Panc1 (cell line): ENCODE results near the gene TCF7. TPM values are rescaled to one million over a fixed set of nuclear protein-coding genes. Genes with fewer than 3 reads are reported as not detected.

Experiments used
- ATAC-seq: fragments of 200-7000 bp; cut with Tn5 transposase; 2 replicates; pipeline ENCODE4 v1.9.1; 2020; ENCODE audit warnings: mild to moderate bottlenecking, moderate library complexity
- BruUV-seq: library from RNA; stranded (reverse); fragments of 400-500 nt; replicated peaks from 2 replicates; lab custom pipeline; 2021; lab: Mats Ljungman, UMichigan
- CTCF ChIA-PET: fragments of 300-600 bp; sonication (Branson Sonifier 250); formaldehyde crosslinking; loops from one replicate; lab custom pipeline; 2022; ENCODE audit warnings: antibody characterized with exemption; lab: Charles Lee
- POLR2A ChIA-PET: fragments of 300-600 bp; sonication (Branson Sonifier 250); formaldehyde crosslinking; loops from one replicate; lab custom pipeline; 2022; ENCODE audit warnings: antibody characterized with exemption; lab: Charles Lee
- DNase-seq: peaks from one replicate; pipeline ENCODE4 v3.0.0-alpha.2; 2010; ENCODE audit warnings: low read depth, low spot score
- H3K27ac ChIP-seq: 2 replicates; pipeline ENCODE4 v1.5.1; 2011; ENCODE audit warnings: mild to moderate bottlenecking, low read length, inconsistent platforms
- H3K27me3 ChIP-seq: fragments of 200-500 bp; sonication (Bioruptor generic); 2 replicates; pipeline ENCODE4 v1.6.0; 2014; ENCODE audit warnings: low read length, inconsistent platforms; ENCODE audit not compliant: control insufficient read depth, insufficient read depth
- H3K36me3 ChIP-seq: fragments of 200-500 bp; sonication (Bioruptor generic); 2 replicates; pipeline ENCODE4 v1.5.1; 2014; ENCODE audit warnings: inconsistent platforms, mild to moderate bottlenecking, low read length, moderate library complexity; ENCODE audit not compliant: control insufficient read depth, insufficient read depth
- H3K4me1 ChIP-seq: 2 replicates; pipeline ENCODE4 v1.5.1; 2011; ENCODE audit warnings: inconsistent platforms, mild to moderate bottlenecking, low read length, moderate library complexity; ENCODE audit not compliant: control insufficient read depth, insufficient read depth
- H3K4me3 ChIP-seq, 2 experiments: 2 replicates each; pipeline ENCODE4 v1.5.1; 2011 to 2012; ENCODE audit warnings: low read depth in 2 of 2, low read length in 2 of 2, mild to moderate bottlenecking in 2 of 2, inconsistent platforms in 1 of 2, moderate library complexity in 1 of 2
- H3K9me3 ChIP-seq: fragments of 200-500 bp; sonication (Bioruptor generic); 2 replicates; pipeline ENCODE4 v1.5.1; 2014; ENCODE audit warnings: low read depth, mild to moderate bottlenecking, inconsistent platforms, low read length, moderate library complexity; ENCODE audit not compliant: control insufficient read depth, insufficient read depth
- POLR2AphosphoS5 ChIP-seq: IDR thresholded peaks from 2 replicates; pipeline ENCODE4 v1.6.1; 2012; ENCODE audit warnings: mild to moderate bottlenecking, low read depth, low read length, moderate library complexity
- SIN3A ChIP-seq: IDR thresholded peaks from 2 replicates; pipeline ENCODE4 v1.6.1; 2012; ENCODE audit warnings: low read depth, mild to moderate bottlenecking, low read length, moderate library complexity, borderline replicate concordance; ENCODE audit not compliant: insufficient read depth
- TCF7L2 ChIP-seq: IDR thresholded peaks from 2 replicates; pipeline ENCODE4 v1.6.1; 2011; ENCODE audit warnings: mild to moderate bottlenecking, low read depth, low read length, inconsistent platforms
- in situ Hi-C: cut with HindIII; loops from 2 replicates; pipeline ENCODE4 v1.10.0; 2016; ENCODE audit warnings: low sequenced_read_pairs, low pct_unique_long_range_greater_than_20kb
- intact Hi-C: fragments of 100-400 bp; cut with micrococcal nuclease; formaldehyde crosslinking; loops from one replicate; pipeline ENCODE4 v1.10.0; 2022; ENCODE audit not compliant: unreplicated experiment
- total RNA-seq: library from RNA; stranded (reverse); gene quantifications from one replicate; pipeline ENCODE4 v1.2.1, GENCODE V29; 2021; ENCODE audit not compliant: unreplicated experiment
- TF ChIP-seq, protein P1 (sequence below): fragments of 450-650 bp; IDR thresholded peaks from 2 replicates; pipeline ENCODE4 v1.5.1; 2017; ENCODE audit warnings: mild to moderate bottlenecking
- TF ChIP-seq, protein P2 (sequence below), 2 experiments: IDR thresholded peaks; 2 replicates each; pipeline ENCODE4 v1.6.1; 2011 to 2012; ENCODE audit warnings: low read depth in 2 of 2, control low read depth in 1 of 2, low read length in 1 of 2, mild to moderate bottlenecking in 1 of 2, moderate library complexity in 1 of 2; ENCODE audit not compliant: insufficient read depth in 1 of 2

The TCF7 gene
- total RNA-seq, 1 experiment from 2014 or later: 24.0 TPM

DNA sequence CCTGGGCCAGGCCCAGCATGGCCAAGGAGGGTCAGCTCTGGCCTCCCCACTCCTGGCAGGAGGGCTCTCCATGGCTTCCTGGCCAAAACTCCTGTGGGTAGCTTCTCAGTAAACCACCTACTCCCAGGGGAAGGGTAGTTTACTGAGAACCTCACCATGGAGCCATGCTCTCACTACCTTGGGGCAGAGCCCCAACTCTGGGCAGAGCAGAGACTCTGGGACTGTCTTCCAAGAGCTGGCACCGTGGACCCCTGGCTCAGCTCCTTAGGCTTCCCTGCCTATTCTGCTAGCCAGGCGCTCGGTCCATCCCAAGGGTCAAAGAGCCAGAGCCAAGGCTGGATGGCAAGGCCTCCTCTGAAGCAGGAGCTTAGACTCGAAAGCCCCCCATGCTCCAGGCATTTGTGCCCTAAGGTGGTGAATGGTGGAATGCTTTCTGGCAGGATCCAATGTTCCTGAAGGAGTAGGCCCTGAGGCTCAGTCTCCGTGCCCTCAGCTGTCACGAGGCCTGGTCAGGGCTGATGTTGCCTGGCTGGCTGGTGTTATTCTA is 19.6 kb downstream of the TCF7 start:
- H3K27ac ChIP-seq: no peak overlapping the region
- ATAC-seq: no peak
- in situ Hi-C loops (no loop called here), intact Hi-C loops (no loop called here)
- ChIA-PET POLR2A (interaction anchor here (0.5 kb wide), 1 partner anchor 210 kb away, joined by 10 read pairs; no protein-coding TSS in a partner anchor), CTCF (no interaction called here)
- no peak overlapping the region for H3K4me3 ChIP-seq
- H3K36me3 ChIP-seq: no peaks in the 10 kb centered on the region
- TF ChIP-seq TCF7L2 (no peak), POLR2AphosphoS5 (no peak), SIN3A (no peak)
- TF ChIP-seq, protein P1, sequence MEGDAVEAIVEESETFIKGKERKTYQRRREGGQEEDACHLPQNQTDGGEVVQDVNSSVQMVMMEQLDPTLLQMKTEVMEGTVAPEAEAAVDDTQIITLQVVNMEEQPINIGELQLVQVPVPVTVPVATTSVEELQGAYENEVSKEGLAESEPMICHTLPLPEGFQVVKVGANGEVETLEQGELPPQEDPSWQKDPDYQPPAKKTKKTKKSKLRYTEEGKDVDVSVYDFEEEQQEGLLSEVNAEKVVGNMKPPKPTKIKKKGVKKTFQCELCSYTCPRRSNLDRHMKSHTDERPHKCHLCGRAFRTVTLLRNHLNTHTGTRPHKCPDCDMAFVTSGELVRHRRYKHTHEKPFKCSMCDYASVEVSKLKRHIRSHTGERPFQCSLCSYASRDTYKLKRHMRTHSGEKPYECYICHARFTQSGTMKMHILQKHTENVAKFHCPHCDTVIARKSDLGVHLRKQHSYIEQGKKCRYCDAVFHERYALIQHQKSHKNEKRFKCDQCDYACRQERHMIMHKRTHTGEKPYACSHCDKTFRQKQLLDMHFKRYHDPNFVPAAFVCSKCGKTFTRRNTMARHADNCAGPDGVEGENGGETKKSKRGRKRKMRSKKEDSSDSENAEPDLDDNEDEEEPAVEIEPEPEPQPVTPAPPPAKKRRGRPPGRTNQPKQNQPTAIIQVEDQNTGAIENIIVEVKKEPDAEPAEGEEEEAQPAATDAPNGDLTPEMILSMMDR: no peak
- TF ChIP-seq, protein P2, sequence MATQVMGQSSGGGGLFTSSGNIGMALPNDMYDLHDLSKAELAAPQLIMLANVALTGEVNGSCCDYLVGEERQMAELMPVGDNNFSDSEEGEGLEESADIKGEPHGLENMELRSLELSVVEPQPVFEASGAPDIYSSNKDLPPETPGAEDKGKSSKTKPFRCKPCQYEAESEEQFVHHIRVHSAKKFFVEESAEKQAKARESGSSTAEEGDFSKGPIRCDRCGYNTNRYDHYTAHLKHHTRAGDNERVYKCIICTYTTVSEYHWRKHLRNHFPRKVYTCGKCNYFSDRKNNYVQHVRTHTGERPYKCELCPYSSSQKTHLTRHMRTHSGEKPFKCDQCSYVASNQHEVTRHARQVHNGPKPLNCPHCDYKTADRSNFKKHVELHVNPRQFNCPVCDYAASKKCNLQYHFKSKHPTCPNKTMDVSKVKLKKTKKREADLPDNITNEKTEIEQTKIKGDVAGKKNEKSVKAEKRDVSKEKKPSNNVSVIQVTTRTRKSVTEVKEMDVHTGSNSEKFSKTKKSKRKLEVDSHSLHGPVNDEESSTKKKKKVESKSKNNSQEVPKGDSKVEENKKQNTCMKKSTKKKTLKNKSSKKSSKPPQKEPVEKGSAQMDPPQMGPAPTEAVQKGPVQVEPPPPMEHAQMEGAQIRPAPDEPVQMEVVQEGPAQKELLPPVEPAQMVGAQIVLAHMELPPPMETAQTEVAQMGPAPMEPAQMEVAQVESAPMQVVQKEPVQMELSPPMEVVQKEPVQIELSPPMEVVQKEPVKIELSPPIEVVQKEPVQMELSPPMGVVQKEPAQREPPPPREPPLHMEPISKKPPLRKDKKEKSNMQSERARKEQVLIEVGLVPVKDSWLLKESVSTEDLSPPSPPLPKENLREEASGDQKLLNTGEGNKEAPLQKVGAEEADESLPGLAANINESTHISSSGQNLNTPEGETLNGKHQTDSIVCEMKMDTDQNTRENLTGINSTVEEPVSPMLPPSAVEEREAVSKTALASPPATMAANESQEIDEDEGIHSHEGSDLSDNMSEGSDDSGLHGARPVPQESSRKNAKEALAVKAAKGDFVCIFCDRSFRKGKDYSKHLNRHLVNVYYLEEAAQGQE (IDR thresholded peaks at IDR 0.05; ENCODE audit: insufficient read depth in 1 of 2, low read depth in 2 of 2, low read length in 1 of 2): no peak
- no peaks in the 10 kb centered on the region for H3K27me3 ChIP-seq
- no peak for DNase-seq
- BruUV-seq: no TSS peak
- no peaks in the 10 kb centered on the region for H3K9me3 ChIP-seq
- H3K4me1 ChIP-seq: peaks cover 21% of the 10 kb centered on the region

DNA sequence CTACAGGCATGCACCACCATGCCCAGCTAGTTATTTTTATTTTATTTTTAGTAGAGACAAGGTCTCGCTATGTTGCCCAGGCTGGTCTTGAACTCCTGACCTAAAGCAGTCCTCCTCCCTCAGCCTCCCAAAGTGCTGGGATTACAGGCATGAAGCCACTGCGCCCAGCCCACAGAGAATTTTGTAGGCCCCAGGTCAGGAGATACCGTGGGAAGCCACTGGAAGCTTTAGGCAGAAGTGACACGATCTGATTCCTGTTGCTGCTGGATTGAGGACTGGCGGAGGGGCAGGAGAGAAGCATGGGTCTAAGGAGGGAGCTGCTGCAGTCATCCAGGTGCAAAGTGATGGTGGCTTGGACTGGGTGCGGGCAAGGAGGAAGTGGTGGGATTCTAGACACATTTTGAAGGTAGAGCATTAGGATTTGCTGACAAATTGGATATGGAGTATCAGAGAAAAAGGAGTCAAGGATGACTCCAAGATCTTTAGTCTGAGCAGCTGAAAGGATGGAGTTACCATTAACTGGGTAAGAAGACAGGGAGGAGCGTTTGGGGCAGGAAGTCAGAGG is 20.7 kb downstream of the TCF7 start:
- no peak for ATAC-seq
- ChIA-PET POLR2A (no interaction called here), CTCF (no interaction called here)
- H3K9me3 ChIP-seq: no peaks in the 10 kb centered on the region
- H3K36me3 ChIP-seq: no peaks in the 10 kb centered on the region
- no peak overlapping the region for H3K27ac ChIP-seq
- TF ChIP-seq, protein P1: no peak
- TF ChIP-seq, protein P2 (IDR thresholded peaks at IDR 0.05; ENCODE audit: insufficient read depth in 1 of 2, low read depth in 2 of 2, low read length in 1 of 2): no peak
- no peak for TF ChIP-seq POLR2AphosphoS5
- TF ChIP-seq SIN3A: no peak
- TF ChIP-seq TCF7L2: no peak
- H3K4me1 ChIP-seq: peaks cover 29% of the 10 kb centered on the region
- H3K27me3 ChIP-seq: no peaks in the 10 kb centered on the region
- DNase-seq: no peak
- in situ Hi-C loops (no loop called here), intact Hi-C loops (no loop called here)
- no peak overlapping the region for H3K4me3 ChIP-seq
- no TSS peak for BruUV-seq
